ENCODE measurements around the gene SLC37A3. TPM values are rescaled to one million over a fixed set of nuclear protein-coding genes. Genes with fewer than 3 reads are reported as not detected.

Gene SLC37A3
- total RNA-seq, 1 donor from 2014 or later: 71.0 TPM

GRCh38 chr7:140364819-140365218 lies 33.5 kb downstream of the SLC37A3 start:
- Histone ChIP-seq H3K27me3 (ENCODE audit: insufficient read depth, low read length) (no peaks in the 10 kb centered on the region), H3K9ac (ENCODE audit: low read length) (no peak overlapping the region), H2AFZ (ENCODE audit: low read depth, low read length) (no peak overlapping the region), H3K9me3 (ENCODE audit: insufficient read depth, low read depth, low read length) (no peaks in the 10 kb centered on the region), H3K27ac (ENCODE audit: low read depth, low read length) (no peak overlapping the region), H3K4me1 (ENCODE audit: insufficient read depth, low read length) (no peaks in the 10 kb centered on the region), H4K20me1 (ENCODE audit: insufficient read depth, low read length) (peaks cover 8% of the 10 kb centered on the region), H3K4me2 (ENCODE audit: low read length) (no peak overlapping the region), H3K79me2 (ENCODE audit: insufficient read depth, low read length) (no peaks in the 10 kb centered on the region), H3K36me3 (ENCODE audit: insufficient read depth, low read length) (peaks cover 3% of the 10 kb centered on the region), H3K4me3 (ENCODE audit: insufficient read depth, low read depth, low read length) (no peak overlapping the region)
- Mint-ChIP-seq H3K9me3 (ENCODE audit: unreplicated experiment) (no peaks in the 10 kb centered on the region), H3K27me3 (ENCODE audit: low read depth, unreplicated experiment) (no peaks in the 10 kb centered on the region), H3K4me3 (ENCODE audit: unreplicated experiment) (no peak overlapping the region), H3K36me3 (ENCODE audit: low read depth, unreplicated experiment) (peaks cover 17% of the 10 kb centered on the region), H3K4me1 (ENCODE audit: low read depth, unreplicated experiment) (peaks cover 6% of the 10 kb centered on the region), H3K27ac (ENCODE audit: unreplicated experiment) (no peak overlapping the region)
- DNase-seq (ENCODE audit: low read depth): no peak
- FAIRE-seq: no peak
- TF ChIP-seq CTCF (IDR thresholded peaks at IDR 0.05; ENCODE audit: insufficient read depth, low read depth, low read length) (no peak), EZH2 (IDR thresholded peaks at IDR 0.05; ENCODE audit: insufficient read depth, low read length) (no peak)

DNA sequence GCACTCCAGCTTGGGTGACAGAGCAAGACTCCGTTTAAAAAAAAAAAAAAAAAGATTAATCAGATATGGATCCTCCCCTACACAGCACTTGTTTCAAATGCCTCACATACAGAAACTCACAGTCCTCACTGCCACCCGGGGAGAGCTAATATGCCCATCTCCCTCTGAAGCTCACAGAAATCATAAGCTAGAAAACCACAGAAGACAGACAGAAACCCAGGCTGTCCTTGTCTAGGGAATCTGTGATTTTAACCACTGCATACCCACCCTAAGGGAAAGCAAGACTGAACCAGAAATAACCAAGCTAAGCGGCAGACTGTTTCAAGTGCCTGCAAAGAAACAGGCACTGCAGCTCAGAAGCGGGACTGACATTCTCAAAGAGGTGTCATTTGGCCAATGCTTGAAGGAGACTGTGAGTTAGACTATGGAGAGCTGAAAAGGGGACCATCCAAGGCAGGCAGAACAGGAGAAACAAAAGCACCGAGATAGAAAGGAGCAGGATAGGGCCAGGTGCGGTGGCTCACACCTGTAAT lies 37.6 kb downstream of the SLC37A3 start:
- Histone ChIP-seq H3K36me3 (ENCODE audit: insufficient read depth, low read length) (peaks cover 6% of the 10 kb centered on the region), H4K20me1 (ENCODE audit: insufficient read depth, low read length) (no peaks in the 10 kb centered on the region), H3K79me2 (ENCODE audit: insufficient read depth, low read length) (no peaks in the 10 kb centered on the region), H3K9me3 (ENCODE audit: insufficient read depth, low read depth, low read length) (no peaks in the 10 kb centered on the region), H3K27ac (ENCODE audit: low read depth, low read length) (no peak overlapping the region), H3K4me1 (ENCODE audit: insufficient read depth, low read length) (no peaks in the 10 kb centered on the region), H2AFZ (ENCODE audit: low read depth, low read length) (no peak overlapping the region), H3K27me3 (ENCODE audit: insufficient read depth, low read length) (no peaks in the 10 kb centered on the region), H3K4me2 (ENCODE audit: low read length) (no peak overlapping the region), H3K4me3 (ENCODE audit: insufficient read depth, low read depth, low read length) (no peak overlapping the region), H3K9ac (ENCODE audit: low read length) (no peak overlapping the region)
- TF ChIP-seq EZH2 (IDR thresholded peaks at IDR 0.05; ENCODE audit: insufficient read depth, low read length) (no peak), CTCF (IDR thresholded peaks at IDR 0.05; ENCODE audit: insufficient read depth, low read depth, low read length) (no peak)
- DNase-seq (ENCODE audit: low read depth): no peak
- Mint-ChIP-seq H3K4me1 (ENCODE audit: low read depth, unreplicated experiment) (peaks cover 1% of the 10 kb centered on the region), H3K27ac (ENCODE audit: unreplicated experiment) (no peak overlapping the region), H3K27me3 (ENCODE audit: low read depth, unreplicated experiment) (no peaks in the 10 kb centered on the region), H3K36me3 (ENCODE audit: low read depth, unreplicated experiment) (peaks cover 22% of the 10 kb centered on the region), H3K4me3 (ENCODE audit: unreplicated experiment) (no peak overlapping the region), H3K9me3 (ENCODE audit: unreplicated experiment) (no peaks in the 10 kb centered on the region)
- no peak for FAIRE-seq

DNA sequence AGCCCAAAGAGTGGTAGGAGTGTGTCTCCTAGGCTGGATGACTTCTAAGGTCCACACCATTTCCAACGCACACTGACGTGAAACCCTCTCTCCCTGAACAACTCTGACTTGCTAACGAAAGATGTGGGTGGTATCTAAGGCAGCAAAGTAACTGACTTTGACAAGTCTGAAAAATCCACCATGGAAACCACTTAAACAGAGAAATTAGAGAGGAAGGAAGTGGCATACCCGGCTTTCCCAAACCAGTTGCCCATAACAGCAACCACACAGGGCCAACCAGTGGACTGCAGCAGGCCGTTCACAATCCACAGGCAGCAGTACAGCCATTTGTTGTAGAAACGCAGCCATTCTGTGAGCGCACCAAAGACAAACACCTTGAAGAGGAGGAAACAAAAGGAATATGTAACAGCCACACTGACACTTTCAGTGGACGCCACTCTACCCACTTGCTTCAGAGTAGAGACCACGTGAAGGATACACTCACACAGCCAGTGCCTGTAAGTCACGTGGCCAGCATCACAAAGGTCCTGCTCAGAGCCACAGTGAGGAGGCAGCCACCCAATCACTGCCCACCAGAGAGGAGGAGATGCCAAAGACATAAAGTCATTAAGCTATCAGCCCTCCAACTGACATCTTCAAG lies 39.8 kb downstream of the SLC37A3 start:
- H3K9me3 Mint-ChIP-seq (ENCODE audit: unreplicated experiment): no peaks in the 10 kb centered on the region
- no peak for FAIRE-seq
- H3K27ac Mint-ChIP-seq (ENCODE audit: unreplicated experiment): no peak overlapping the region
- H3K27me3 Mint-ChIP-seq (ENCODE audit: low read depth, unreplicated experiment): no peaks in the 10 kb centered on the region
- no peaks in the 10 kb centered on the region for H4K20me1 ChIP-seq (ENCODE audit: insufficient read depth, low read length)
- peaks cover 22% of the 10 kb centered on the region for H3K36me3 Mint-ChIP-seq (ENCODE audit: low read depth, unreplicated experiment)
- H3K9ac ChIP-seq (ENCODE audit: low read length): no peak overlapping the region
- no peak for TF ChIP-seq CTCF (IDR thresholded peaks at IDR 0.05; ENCODE audit: insufficient read depth, low read depth, low read length)
- TF ChIP-seq EZH2 (IDR thresholded peaks at IDR 0.05; ENCODE audit: insufficient read depth, low read length): no peak
- no peak overlapping the region for H3K4me2 ChIP-seq (ENCODE audit: low read length)
- no peaks in the 10 kb centered on the region for H3K27me3 ChIP-seq (ENCODE audit: insufficient read depth, low read length)
- no peaks in the 10 kb centered on the region for H3K79me2 ChIP-seq (ENCODE audit: insufficient read depth, low read length)
- H3K27ac ChIP-seq (ENCODE audit: low read depth, low read length): no peak overlapping the region
- H3K4me3 ChIP-seq (ENCODE audit: insufficient read depth, low read depth, low read length): no peak overlapping the region
- H3K9me3 ChIP-seq (ENCODE audit: insufficient read depth, low read depth, low read length): no peaks in the 10 kb centered on the region
- no peak for DNase-seq (ENCODE audit: low read depth)
- H2AFZ ChIP-seq (ENCODE audit: low read depth, low read length): no peak overlapping the region
- H3K4me1 Mint-ChIP-seq (ENCODE audit: low read depth, unreplicated experiment): no peaks in the 10 kb centered on the region
- no peaks in the 10 kb centered on the region for H3K4me1 ChIP-seq (ENCODE audit: insufficient read depth, low read length)
- H3K36me3 ChIP-seq (ENCODE audit: insufficient read depth, low read length): peaks cover 16% of the 10 kb centered on the region
- H3K4me3 Mint-ChIP-seq (ENCODE audit: unreplicated experiment): no peak overlapping the region
